Measurements from ENCODE around the gene NEU2. TPM values are rescaled to one million over a fixed set of nuclear protein-coding genes. Genes with fewer than 3 reads are reported as not detected.

Gene NEU2
- total RNA-seq, 1 experiment from 2014 or later: not detected

DNA sequence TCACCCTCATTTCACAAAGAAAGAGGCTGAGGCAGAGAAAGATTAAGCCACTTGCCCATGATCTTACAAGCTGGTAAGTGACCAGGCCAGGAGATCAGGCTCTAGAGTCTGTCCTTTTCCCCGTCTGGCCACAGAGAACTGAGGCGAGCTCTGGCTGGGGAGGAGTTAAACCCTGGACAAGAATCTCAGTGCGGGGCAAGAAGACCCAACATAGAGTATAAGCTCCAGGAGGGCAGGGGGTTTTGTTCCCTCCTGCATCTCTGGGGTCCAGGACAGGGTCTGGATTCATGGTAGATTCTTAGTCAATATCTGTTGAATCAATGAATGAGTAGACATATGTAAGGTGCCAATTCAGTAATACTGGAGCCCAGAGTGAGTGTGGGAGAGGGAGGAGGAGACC is 14.7 kb downstream of the NEU2 start:
- POLR2A ChIA-PET: interaction anchor here (0.7 kb wide), 1 partner anchor 139 kb away, joined by 3 read pairs; no protein-coding TSS in a partner anchor
- H3K27me3 ChIP-seq (ENCODE audit: insufficient read depth, low read length): no peaks in the 10 kb centered on the region
- BruUV-seq (replicated peaks): no TSS peak
- no peak overlapping the region for H2AFZ ChIP-seq (ENCODE audit: low read depth, low read length, poor library complexity, severe bottlenecking)
- no peak overlapping the region for H3K27ac ChIP-seq (ENCODE audit: low read depth, low read length)
- H3K4me2 ChIP-seq (ENCODE audit: low read length): no peak overlapping the region
- no peaks in the 10 kb centered on the region for H3K79me2 ChIP-seq (ENCODE audit: insufficient read depth, low read length)
- no peaks in the 10 kb centered on the region for H4K20me1 ChIP-seq (ENCODE audit: insufficient read depth)
- RAD21 ChIA-PET (ENCODE audit: low non-redundant PET in 1 of 2, low total read pairs in 2 of 2, uncharacterized antibody in 2 of 2, unreplicated experiment in 2 of 2): no interaction called here
- H3K4me3 ChIP-seq (replicated peaks in 1 of 2; ENCODE audit: low read depth in 1 of 2, low read length in 2 of 2): no peak overlapping the region
- no peaks in the 10 kb centered on the region for H3K36me3 ChIP-seq (ENCODE audit: control insufficient read depth in 1 of 2, insufficient read depth in 2 of 2, low read length in 2 of 2)
- H3K9me3 ChIP-seq (ENCODE audit: control insufficient read depth in 1 of 2, insufficient read depth in 1 of 2, low read depth in 1 of 2, low read length in 2 of 2): no peaks in the 10 kb centered on the region
- H3K9me2 ChIP-seq (ENCODE audit: insufficient read depth): no peaks in the 10 kb centered on the region
- H3K9ac ChIP-seq (ENCODE audit: low read length): no peak overlapping the region
- CTCF ChIA-PET: no interaction called here
- peaks cover 0 to 14% of the 10 kb centered on the region in 2 experiments; a peak in 2 of 4 replicates for H3K4me1 ChIP-seq (ENCODE audit: control insufficient read depth in 1 of 2, insufficient read depth in 2 of 2, low read length in 2 of 2)
- DNase-seq (ENCODE audit: low read depth, low spot score) (no peak), ATAC-seq (no peak)
- intact Hi-C loops (cut with micrococcal nuclease): no loop called here
- TF ChIP-seq EZH2phosphoT487 (IDR thresholded peaks at IDR 0.05; ENCODE audit: borderline replicate concordance) (no peak), SP1 (IDR thresholded peaks at IDR 0.05; ENCODE audit: low read depth) (no peak), FOSL1 (IDR thresholded peaks at IDR 0.05; ENCODE audit: low read depth) (no peak), ZNF274 (IDR thresholded peaks at IDR 0.05; ENCODE audit: low read depth, low read length) (no peak), JUND (IDR thresholded peaks at IDR 0.05) (no peak), TCF7L2 (IDR thresholded peaks at IDR 0.05; ENCODE audit: borderline replicate concordance, extremely low read depth, insufficient read depth, insufficient read length) (no peak), POLR2A (IDR thresholded peaks at IDR 0.05; ENCODE audit: borderline replicate concordance, extremely low read depth, insufficient read depth, insufficient read length) (no peak), POLR2AphosphoS5 (IDR thresholded peaks at IDR 0.05; ENCODE audit: low read depth, low read length) (no peak), SIN3A (IDR thresholded peaks at IDR 0.05; ENCODE audit: low read depth) (no peak), YY1 (IDR thresholded peaks at IDR 0.05; ENCODE audit: extremely low read depth, insufficient replicate concordance, low read depth, low read length) (no peak), EGR1 (IDR thresholded peaks at IDR 0.05; ENCODE audit: low read depth) (no peak), RAD21 (IDR thresholded peaks at IDR 0.05; ENCODE audit: low read depth) (no peak), ZFX (IDR thresholded peaks at IDR 0.05) (no peak), ELF1 (IDR thresholded peaks at IDR 0.05; ENCODE audit: borderline replicate concordance, low read depth) (no peak), EZH2 (IDR thresholded peaks at IDR 0.05) (no peak)
- TF ChIP-seq, protein P1, sequence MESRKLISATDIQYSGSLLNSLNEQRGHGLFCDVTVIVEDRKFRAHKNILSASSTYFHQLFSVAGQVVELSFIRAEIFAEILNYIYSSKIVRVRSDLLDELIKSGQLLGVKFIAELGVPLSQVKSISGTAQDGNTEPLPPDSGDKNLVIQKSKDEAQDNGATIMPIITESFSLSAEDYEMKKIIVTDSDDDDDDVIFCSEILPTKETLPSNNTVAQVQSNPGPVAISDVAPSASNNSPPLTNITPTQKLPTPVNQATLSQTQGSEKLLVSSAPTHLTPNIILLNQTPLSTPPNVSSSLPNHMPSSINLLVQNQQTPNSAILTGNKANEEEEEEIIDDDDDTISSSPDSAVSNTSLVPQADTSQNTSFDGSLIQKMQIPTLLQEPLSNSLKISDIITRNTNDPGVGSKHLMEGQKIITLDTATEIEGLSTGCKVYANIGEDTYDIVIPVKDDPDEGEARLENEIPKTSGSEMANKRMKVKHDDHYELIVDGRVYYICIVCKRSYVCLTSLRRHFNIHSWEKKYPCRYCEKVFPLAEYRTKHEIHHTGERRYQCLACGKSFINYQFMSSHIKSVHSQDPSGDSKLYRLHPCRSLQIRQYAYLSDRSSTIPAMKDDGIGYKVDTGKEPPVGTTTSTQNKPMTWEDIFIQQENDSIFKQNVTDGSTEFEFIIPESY (IDR thresholded peaks at IDR 0.05; ENCODE audit: extremely low read depth, insufficient replicate concordance, low read length): no peak
- TF ChIP-seq, protein P2, sequence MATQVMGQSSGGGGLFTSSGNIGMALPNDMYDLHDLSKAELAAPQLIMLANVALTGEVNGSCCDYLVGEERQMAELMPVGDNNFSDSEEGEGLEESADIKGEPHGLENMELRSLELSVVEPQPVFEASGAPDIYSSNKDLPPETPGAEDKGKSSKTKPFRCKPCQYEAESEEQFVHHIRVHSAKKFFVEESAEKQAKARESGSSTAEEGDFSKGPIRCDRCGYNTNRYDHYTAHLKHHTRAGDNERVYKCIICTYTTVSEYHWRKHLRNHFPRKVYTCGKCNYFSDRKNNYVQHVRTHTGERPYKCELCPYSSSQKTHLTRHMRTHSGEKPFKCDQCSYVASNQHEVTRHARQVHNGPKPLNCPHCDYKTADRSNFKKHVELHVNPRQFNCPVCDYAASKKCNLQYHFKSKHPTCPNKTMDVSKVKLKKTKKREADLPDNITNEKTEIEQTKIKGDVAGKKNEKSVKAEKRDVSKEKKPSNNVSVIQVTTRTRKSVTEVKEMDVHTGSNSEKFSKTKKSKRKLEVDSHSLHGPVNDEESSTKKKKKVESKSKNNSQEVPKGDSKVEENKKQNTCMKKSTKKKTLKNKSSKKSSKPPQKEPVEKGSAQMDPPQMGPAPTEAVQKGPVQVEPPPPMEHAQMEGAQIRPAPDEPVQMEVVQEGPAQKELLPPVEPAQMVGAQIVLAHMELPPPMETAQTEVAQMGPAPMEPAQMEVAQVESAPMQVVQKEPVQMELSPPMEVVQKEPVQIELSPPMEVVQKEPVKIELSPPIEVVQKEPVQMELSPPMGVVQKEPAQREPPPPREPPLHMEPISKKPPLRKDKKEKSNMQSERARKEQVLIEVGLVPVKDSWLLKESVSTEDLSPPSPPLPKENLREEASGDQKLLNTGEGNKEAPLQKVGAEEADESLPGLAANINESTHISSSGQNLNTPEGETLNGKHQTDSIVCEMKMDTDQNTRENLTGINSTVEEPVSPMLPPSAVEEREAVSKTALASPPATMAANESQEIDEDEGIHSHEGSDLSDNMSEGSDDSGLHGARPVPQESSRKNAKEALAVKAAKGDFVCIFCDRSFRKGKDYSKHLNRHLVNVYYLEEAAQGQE (IDR thresholded peaks at IDR 0.05; ENCODE audit: low read depth): no peak
- TF ChIP-seq, protein P3, sequence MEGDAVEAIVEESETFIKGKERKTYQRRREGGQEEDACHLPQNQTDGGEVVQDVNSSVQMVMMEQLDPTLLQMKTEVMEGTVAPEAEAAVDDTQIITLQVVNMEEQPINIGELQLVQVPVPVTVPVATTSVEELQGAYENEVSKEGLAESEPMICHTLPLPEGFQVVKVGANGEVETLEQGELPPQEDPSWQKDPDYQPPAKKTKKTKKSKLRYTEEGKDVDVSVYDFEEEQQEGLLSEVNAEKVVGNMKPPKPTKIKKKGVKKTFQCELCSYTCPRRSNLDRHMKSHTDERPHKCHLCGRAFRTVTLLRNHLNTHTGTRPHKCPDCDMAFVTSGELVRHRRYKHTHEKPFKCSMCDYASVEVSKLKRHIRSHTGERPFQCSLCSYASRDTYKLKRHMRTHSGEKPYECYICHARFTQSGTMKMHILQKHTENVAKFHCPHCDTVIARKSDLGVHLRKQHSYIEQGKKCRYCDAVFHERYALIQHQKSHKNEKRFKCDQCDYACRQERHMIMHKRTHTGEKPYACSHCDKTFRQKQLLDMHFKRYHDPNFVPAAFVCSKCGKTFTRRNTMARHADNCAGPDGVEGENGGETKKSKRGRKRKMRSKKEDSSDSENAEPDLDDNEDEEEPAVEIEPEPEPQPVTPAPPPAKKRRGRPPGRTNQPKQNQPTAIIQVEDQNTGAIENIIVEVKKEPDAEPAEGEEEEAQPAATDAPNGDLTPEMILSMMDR (IDR thresholded peaks at IDR 0.05 in 2 of 3, conservative IDR thresholded peaks at IDR 0.05 in 1 of 3; ENCODE audit: borderline replicate concordance in 1 of 3, insufficient read depth in 1 of 3, low read depth in 2 of 3, low read length in 2 of 3): no peak

All from HCT116 (cell line).